Thyroid gland (tissue), 4 donors: ENCODE data around the gene PPM1H.

Experiments used
- POLR2A ChIP-seq, 2 donors: fragments of 450-650 bp; IDR thresholded peaks; one replicate each; pipeline ENCODE4 v1.6.1; 2017; ENCODE audit warnings: antibody characterized with exemption in 2 of 2, mild to moderate bottlenecking in 2 of 2, moderate library complexity in 1 of 2
- TF ChIP-seq, protein P1 (sequence below), 6 experiments: fragments of 200-600 bp in 3 of 6; fragments of 450-650 bp in 3 of 6; sonication (generic) in 3 of 6; IDR thresholded peaks; one replicate each; pipeline ENCODE4 v1.5.1; 2016 to 2019; ENCODE audit warnings: antibody characterized with exemption in 6 of 6, mild to moderate bottlenecking in 2 of 6, inconsistent platforms in 1 of 6, moderate library complexity in 1 of 6

DNA sequence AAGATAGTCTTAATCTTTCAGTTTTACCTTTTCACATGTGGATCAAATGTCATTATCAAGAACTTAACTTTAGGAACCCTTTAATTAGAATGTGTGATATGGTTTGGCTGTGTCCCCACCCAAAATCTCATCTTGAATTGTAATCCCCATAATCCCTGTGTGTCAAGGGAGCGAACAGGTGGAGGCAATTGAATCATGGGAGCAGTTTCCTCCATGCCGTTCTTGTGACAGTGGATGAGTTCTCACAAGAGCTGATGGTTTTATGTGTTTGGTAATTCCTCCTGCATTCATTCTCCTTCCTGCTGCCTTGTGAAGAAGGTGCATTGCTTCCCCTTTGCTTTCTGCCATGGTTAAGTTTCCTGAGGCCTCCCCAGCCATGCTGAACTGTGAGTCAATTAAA, 307.8 kb downstream of the PPM1H start:
- no peak for TF ChIP-seq POLR2A (IDR thresholded peaks at IDR 0.05)
- TF ChIP-seq, protein P1, sequence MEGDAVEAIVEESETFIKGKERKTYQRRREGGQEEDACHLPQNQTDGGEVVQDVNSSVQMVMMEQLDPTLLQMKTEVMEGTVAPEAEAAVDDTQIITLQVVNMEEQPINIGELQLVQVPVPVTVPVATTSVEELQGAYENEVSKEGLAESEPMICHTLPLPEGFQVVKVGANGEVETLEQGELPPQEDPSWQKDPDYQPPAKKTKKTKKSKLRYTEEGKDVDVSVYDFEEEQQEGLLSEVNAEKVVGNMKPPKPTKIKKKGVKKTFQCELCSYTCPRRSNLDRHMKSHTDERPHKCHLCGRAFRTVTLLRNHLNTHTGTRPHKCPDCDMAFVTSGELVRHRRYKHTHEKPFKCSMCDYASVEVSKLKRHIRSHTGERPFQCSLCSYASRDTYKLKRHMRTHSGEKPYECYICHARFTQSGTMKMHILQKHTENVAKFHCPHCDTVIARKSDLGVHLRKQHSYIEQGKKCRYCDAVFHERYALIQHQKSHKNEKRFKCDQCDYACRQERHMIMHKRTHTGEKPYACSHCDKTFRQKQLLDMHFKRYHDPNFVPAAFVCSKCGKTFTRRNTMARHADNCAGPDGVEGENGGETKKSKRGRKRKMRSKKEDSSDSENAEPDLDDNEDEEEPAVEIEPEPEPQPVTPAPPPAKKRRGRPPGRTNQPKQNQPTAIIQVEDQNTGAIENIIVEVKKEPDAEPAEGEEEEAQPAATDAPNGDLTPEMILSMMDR (IDR thresholded peaks at IDR 0.05) = no peak
